HEK293 (cell line): ENCODE results near the gene ATP4A.
A peak's percentile ranks its signal among the peaks of the same experiment; 100 is the strongest.

Source experiments
- GLIS1 ChIP-seq: fragments of 450-650 bp; formaldehyde crosslinking; IDR thresholded peaks from 2 replicates; pipeline ENCODE4 v1.5.1; 2016; ENCODE audit warnings: missing biosample characterization, missing genetic modification characterization
- GLIS2 ChIP-seq: fragments of 450-650 bp; formaldehyde crosslinking; IDR thresholded peaks from 2 replicates; pipeline ENCODE4 v1.5.1; 2016; ENCODE audit warnings: missing biosample characterization, missing genetic modification characterization
- PATZ1 ChIP-seq: fragments of 450-650 bp; formaldehyde crosslinking; IDR thresholded peaks from 2 replicates; pipeline ENCODE4 v1.5.1; 2016; ENCODE audit warnings: missing biosample characterization, missing genetic modification characterization
- REST ChIP-seq: fragments of 450-650 bp; formaldehyde crosslinking; IDR thresholded peaks from 2 replicates; pipeline ENCODE4 v1.5.1; 2016; ENCODE audit warnings: missing biosample characterization, missing genetic modification characterization
- SALL2 ChIP-seq: fragments of 450-650 bp; formaldehyde crosslinking; IDR thresholded peaks from 2 replicates; pipeline ENCODE4 v1.5.0; 2017; ENCODE audit warnings: missing biosample characterization, mild to moderate bottlenecking, missing genetic modification characterization, borderline replicate concordance
- WT1 ChIP-seq: fragments of 450-650 bp; formaldehyde crosslinking; IDR thresholded peaks from 2 replicates; pipeline ENCODE4 v1.5.1; 2016; ENCODE audit warnings: missing biosample characterization, missing genetic modification characterization
- YY2 ChIP-seq: fragments of 450-650 bp; formaldehyde crosslinking; IDR thresholded peaks from 2 replicates; pipeline ENCODE4 v1.5.1; 2016; ENCODE audit warnings: missing biosample characterization, missing genetic modification characterization
- ZBTB21 ChIP-seq: fragments of 450-650 bp; formaldehyde crosslinking; IDR thresholded peaks from 2 replicates; pipeline ENCODE4 v1.5.1; 2017; ENCODE audit warnings: missing biosample characterization, missing genetic modification characterization
- ZFP37 ChIP-seq: fragments of 450-650 bp; formaldehyde crosslinking; IDR thresholded peaks from 2 replicates; pipeline ENCODE4 v1.5.1; 2016; ENCODE audit warnings: missing biosample characterization, missing genetic modification characterization
- ZNF121 ChIP-seq: fragments of 450-650 bp; formaldehyde crosslinking; IDR thresholded peaks from 2 replicates; pipeline ENCODE4 v1.5.1; 2016; ENCODE audit warnings: missing biosample characterization, missing genetic modification characterization
- ZNF133 ChIP-seq: fragments of 450-650 bp; formaldehyde crosslinking; IDR thresholded peaks from 2 replicates; pipeline ENCODE4 v1.5.1; 2016; ENCODE audit warnings: missing biosample characterization, missing genetic modification characterization
- ZNF184 ChIP-seq: fragments of 450-650 bp; IDR thresholded peaks from 2 replicates; pipeline ENCODE4 v1.5.1; 2018; ENCODE audit warnings: missing biosample characterization, mild to moderate bottlenecking, missing genetic modification characterization
- ZNF280C ChIP-seq: fragments of 450-650 bp; formaldehyde crosslinking; IDR thresholded peaks from 2 replicates; pipeline ENCODE4 v1.5.1; 2016; ENCODE audit warnings: missing biosample characterization, missing genetic modification characterization
- ZNF354C ChIP-seq: fragments of 450-650 bp; formaldehyde crosslinking; IDR thresholded peaks from 2 replicates; pipeline ENCODE4 v1.5.1; 2016; ENCODE audit warnings: missing biosample characterization, missing genetic modification characterization, low read depth, borderline replicate concordance
- ZNF366 ChIP-seq: fragments of 450-650 bp; formaldehyde crosslinking; conservative IDR thresholded peaks from 2 replicates; pipeline ENCODE4 v1.5.1; 2016; ENCODE audit warnings: missing biosample characterization, missing genetic modification characterization
- ZNF398 ChIP-seq: fragments of 450-650 bp; formaldehyde crosslinking; IDR thresholded peaks from 2 replicates; pipeline ENCODE4 v1.5.1; 2017; ENCODE audit warnings: missing biosample characterization, missing genetic modification characterization
- ZNF423 ChIP-seq: fragments of 450-650 bp; formaldehyde crosslinking; IDR thresholded peaks from 2 replicates; pipeline ENCODE4 v1.5.1; 2016; ENCODE audit warnings: missing biosample characterization, missing genetic modification characterization
- ZNF426 ChIP-seq: fragments of 450-650 bp; formaldehyde crosslinking; IDR thresholded peaks from 2 replicates; pipeline ENCODE4 v1.5.1; 2017; ENCODE audit warnings: missing biosample characterization, missing genetic modification characterization, mild to moderate bottlenecking, inconsistent platforms, moderate library complexity
- ZNF513 ChIP-seq: fragments of 450-650 bp; IDR thresholded peaks from 2 replicates; pipeline ENCODE4 v1.5.1; 2018; ENCODE audit warnings: missing biosample characterization, missing genetic modification characterization
- ZNF645 ChIP-seq: fragments of 450-650 bp; formaldehyde crosslinking; IDR thresholded peaks from 2 replicates; pipeline ENCODE4; 2016; ENCODE audit warnings: missing biosample characterization, missing genetic modification characterization
- ZNF664 ChIP-seq: fragments of 450-650 bp; formaldehyde crosslinking; IDR thresholded peaks from 2 replicates; pipeline ENCODE4 v1.5.1; 2016; ENCODE audit warnings: missing biosample characterization, missing genetic modification characterization
- ZNF692 ChIP-seq: fragments of 450-650 bp; formaldehyde crosslinking; IDR thresholded peaks from 2 replicates; pipeline ENCODE4 v1.5.1; 2016; ENCODE audit warnings: missing biosample characterization, missing genetic modification characterization
- ZNF76 ChIP-seq: fragments of 450-650 bp; formaldehyde crosslinking; IDR thresholded peaks from 2 replicates; pipeline ENCODE4; 2016; ENCODE audit warnings: low read depth, missing biosample characterization, missing genetic modification characterization, borderline replicate concordance
- ZSCAN23 ChIP-seq: fragments of 450-650 bp; formaldehyde crosslinking; IDR thresholded peaks from 2 replicates; pipeline ENCODE4 v1.5.1; 2016; ENCODE audit warnings: missing biosample characterization, missing genetic modification characterization
- ZSCAN30 ChIP-seq: fragments of 450-650 bp; IDR thresholded peaks from 2 replicates; pipeline ENCODE4 v1.5.1; 2018; ENCODE audit warnings: missing biosample characterization, mild to moderate bottlenecking, missing genetic modification characterization, moderate library complexity

ATP4A gene

GRCh38 chr19:35545001-35545854 is 18.2 kb downstream of the ATP4A start, which contains the start of gene TMEM147 (continued):
- TF ChIP-seq ZNF398 (tag by site-specific recombination) (peak; percentile 29; the same call in 1 of the 2 replicates), ZNF645 (tag by site-specific recombination) (no peak), ZSCAN23 (tag by site-specific recombination) (no peak), ZNF366 (tag by site-specific recombination) (no peak), ZNF184 (tag by site-specific recombination) (no peak; the same call in 1 of the 2 replicates), SALL2 (tag by site-specific recombination) (no peak), REST (peak; percentile 55), ZNF692 (peak; percentile 100), ZNF280C (tag by site-specific recombination) (no peak), GLIS1 (tag by site-specific recombination) (peak; percentile 77), ZNF354C (no peak), ZNF513 (no peak), ZFP37 (peak; percentile 94), ZNF664 (tag by site-specific recombination) (no peak), GLIS2 (tag by site-specific recombination) (peak; percentile 99), ZBTB21 (tag by site-specific recombination) (peak; percentile 95), PATZ1 (peak; percentile 96), ZSCAN30 (tag by site-specific recombination) (peak; percentile 96), WT1 (peak; percentile 89), ZNF76 (tag by site-specific recombination) (peak; percentile 96), ZNF423 (tag by site-specific recombination) (peak; percentile 94; the same call in 1 of the 2 replicates), ZNF133 (no peak), YY2 (tag by site-specific recombination) (peak; percentile 29), ZNF426 (tag by site-specific recombination) (no peak), ZNF121 (tag by site-specific recombination) (no peak)
